HL-60/S4 treated with retinoic acid at 250 ng/mL for 4 days and 3 days (cell line): ENCODE measurements around the gene RHOBTB3.

ENCODE experiments used
- in situ Hi-C: fragments of 300-500 bp; cut with MboI; formaldehyde crosslinking; loops from 2 replicates; pipeline ENCODE4 v1.7.0; 2022; ENCODE audit warnings: low sequenced_read_pairs

The RHOBTB3 gene

DNA sequence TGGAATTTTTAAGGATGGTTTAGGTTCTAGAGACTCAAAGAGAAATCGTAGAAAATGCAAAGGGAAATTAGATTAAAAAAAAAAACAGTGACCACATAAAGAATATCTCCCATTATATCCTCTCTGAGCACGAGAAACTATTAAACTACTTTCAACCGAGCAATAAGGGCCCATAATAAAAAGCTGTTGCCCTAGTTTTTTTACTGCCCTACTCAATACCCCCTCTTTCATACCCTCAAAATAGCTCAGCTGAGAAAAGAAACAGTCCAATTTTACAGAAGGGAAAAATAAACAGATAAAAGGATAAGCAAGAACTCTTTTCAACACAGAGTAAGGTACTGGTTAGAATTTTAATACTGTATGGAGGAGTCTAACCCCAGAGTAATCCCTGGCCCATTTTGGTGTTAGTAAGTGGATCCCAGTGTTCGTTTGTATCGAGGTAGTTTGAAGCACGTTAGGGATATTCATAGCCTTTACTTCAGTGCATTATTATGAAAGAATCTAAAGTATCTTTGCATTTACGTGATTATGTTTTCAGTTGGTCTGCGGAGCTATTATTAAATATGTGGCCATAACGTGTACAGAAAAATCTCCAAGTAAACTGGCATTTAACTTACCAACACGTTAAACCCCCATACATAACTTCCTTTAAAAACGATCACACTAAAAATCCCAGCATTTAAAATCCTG lies 980 bp upstream of the RHOBTB3 start:
- in situ Hi-C loops = no loop called here

DNA sequence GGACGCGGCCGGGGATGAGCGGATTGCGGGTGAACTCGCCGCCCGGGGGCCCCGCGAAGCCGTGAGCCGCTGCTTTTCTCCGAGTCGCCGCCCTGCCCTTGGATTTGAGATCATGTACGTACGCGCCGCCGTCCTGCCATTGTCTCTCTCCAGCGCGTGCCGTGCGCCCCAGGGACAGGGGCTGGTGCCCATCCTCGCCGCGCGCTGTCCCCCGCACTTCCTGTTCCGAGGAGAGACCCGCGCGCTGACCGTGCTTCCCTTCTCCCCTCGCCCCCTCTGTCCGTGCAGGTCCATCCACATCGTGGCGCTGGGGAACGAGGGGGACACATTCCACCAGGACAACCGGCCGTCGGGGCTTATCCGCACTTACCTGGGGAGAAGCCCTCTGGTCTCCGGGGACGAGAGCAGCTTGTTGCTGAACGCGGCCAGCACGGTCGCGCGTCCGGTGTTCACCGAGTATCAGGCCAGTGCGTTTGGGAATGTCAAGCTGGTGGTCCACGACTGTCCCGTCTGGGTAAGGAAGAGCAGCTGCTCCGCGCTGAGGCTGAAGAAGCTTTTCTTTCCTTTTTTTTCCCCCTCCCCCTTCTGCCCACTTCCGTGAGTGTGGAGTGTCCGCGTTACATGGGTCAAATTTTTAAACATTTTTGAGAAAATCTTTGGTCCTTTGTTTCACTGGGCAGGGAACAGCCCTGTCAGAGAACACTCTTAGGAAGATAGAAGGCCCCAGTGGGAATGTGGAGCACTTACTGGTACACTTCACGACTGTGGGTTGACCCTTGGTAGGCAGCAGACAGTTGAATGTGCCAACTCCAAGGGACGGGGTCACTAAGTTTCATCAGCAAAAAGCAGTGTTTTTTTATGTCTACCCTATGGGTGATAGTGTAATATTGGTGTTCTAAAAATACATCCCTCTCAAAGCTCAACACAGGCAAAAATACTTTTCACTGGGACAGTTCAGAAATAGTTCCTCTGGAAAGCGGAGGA lies 727 bp downstream of the RHOBTB3 start:
- in situ Hi-C loops = no loop called here

DNA sequence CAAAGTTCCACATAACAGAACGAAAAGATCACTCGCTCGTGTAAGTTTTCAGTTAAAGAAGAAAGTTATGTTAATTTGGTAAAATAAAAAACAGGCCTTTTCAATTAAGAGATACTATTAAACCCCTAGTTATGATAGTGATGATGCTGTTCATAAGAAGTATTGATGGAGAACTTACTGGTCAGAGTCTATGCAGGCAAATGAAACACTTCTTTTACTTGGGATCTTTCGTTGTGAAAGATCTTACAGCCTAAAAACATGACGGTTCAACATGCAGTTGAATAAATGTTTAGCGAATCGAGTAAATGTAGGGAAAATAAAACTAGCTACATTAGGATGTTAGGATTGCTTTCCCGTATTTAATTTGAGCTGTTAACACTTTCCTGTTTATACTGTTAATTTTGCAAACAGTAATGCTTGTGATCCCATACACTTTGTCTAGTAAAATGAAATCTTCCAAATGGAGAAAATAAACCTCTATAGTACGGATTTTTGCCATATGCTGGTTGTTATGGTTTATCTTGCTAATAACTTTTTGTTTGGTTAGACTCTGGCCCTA lies 2.0 kb downstream of the RHOBTB3 start:
- in situ Hi-C loops = no loop called here

GRCh38 chr5:95734187-95734586 lies 3.1 kb downstream of the RHOBTB3 start:
- in situ Hi-C loops = no loop called here

DNA sequence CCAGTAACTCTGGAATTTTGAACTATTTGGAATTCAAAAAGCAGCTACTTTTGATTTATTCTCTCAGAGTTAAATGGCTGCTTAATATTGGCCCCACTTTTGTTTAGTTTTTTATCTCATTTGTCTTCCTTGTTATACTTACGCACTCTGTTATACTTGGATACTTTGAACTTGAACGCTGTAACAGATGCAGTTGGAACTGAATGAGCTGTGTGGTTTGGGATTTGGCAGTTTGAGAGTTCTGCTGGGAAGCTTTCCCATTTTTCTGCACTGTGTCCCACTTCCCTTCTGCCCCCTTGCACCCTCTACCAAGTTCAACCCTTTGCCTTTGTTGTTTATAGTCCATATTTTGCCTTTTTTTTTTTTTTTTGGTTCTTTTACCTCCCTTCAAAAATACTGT lies 3.8 kb downstream of the RHOBTB3 start:
- in situ Hi-C loops = no loop called here

GRCh38 chr5:95735406-95735805 lies 4.3 kb downstream of the RHOBTB3 start:
- in situ Hi-C loops = no loop called here

GRCh38 chr5:95738072-95738471 lies 6.9 kb downstream of the RHOBTB3 start:
- in situ Hi-C loops = no loop called here

- in situ Hi-C loops = no loop called here
Observed at GRCh38 chr5:95738834-95739233, 7.7 kb downstream of the RHOBTB3 start.

DNA sequence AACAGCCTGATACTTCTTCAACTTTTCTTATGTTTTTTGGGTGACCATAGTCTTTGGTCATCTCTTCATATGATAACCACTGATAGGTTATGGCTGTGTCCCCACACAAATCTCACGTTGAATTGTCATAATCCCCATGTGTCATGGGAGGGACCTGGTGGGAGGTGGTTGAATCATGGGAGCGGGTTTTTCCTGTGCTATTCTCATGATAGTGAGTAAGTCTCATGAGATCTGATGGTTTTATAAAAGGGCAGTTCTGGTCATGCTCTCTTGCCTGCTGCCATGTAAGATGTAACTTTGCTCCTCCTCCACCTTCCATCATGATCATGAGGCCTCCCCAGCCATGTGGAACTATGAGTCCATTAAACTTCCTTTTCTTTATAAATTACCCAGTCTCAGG lies 8.7 kb downstream of the RHOBTB3 start:
- in situ Hi-C loops = no loop called here

DNA sequence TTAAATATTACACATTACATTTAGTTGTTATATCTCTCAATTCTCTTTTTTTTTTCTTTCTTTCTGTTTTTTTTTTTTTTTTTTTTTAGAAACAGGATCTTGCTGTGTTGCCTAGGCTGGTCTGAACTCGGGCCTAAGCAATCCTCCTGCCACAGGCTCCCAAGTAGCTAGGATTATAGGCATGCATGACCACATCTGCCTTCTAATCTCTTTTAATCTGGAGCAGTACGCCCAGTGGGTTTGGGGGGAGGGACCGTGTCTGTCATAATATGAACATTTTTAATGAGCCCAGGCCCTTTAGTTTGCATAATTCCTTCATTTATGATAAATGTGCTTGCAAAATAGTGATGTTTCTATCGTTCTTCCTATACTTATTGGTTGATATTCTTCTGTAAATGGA lies 10.3 kb downstream of the RHOBTB3 start:
- in situ Hi-C loops = no loop called here

- in situ Hi-C loops = no loop called here
Observed at GRCh38 chr5:95743232-95743631, 12.1 kb downstream of the RHOBTB3 start.

DNA sequence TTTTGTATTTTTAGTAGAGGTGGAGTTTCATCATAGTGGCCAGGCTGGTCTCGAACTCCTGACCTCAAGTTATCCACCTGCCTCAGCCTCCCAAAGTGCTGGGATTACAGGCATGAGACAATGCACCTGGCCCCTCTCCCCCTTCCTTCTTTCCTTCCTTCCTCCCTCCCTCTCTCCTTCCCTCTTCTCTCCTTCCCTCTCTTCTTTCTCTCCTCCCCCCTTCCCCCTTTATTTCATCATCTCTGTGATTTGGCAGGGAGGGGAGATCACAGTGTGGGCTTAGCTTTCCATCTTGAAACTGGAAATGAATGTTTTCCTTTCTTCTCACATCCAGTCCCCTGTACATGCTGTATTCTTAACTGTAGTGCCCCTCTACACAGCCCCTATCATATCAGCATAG lies 12.7 kb downstream of the RHOBTB3 start:
- in situ Hi-C loops = no loop called here

DNA sequence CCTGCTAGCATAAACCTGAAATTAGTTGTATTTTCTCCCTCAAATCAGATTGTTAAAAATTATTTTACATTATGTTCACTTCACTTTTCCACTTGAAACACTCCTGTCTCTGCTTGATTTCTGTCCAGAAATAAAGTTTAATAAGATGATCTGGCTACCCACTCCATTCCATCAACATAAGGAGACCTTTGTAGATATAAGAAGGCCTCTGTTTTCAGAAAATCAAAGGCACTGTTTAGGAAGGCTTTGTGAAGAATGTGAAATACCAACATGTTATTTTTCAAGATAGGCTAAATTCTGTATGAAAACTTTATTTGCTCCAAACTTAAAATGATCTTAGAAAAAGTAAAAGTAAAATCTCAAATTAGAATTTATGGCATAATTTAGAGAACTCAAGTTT lies 15.1 kb downstream of the RHOBTB3 start:
- in situ Hi-C loops = no loop called here

GRCh38 chr5:95746722-95747679 lies 15.9 kb downstream of the RHOBTB3 start:
- in situ Hi-C loops = no loop called here

DNA sequence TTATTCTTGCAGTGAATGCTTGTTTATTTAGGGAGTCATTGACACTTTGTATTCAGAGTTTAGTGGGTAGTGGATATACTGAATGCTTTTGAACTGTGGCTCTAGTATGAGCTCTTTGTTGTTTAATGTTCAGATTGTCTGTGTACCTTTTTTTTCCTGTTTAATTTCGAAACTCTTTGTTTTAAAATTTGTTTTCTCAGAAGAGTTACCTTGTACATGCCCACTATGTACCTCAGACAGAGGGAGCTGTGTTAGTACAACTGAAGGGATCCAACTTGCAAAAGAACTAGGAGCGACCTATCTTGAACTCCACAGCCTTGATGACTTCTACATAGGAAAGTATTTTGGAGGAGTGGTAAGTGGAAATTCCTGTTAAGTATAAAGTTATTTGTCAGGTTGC lies 17.0 kb downstream of the RHOBTB3 start:
- in situ Hi-C loops = no loop called here

DNA sequence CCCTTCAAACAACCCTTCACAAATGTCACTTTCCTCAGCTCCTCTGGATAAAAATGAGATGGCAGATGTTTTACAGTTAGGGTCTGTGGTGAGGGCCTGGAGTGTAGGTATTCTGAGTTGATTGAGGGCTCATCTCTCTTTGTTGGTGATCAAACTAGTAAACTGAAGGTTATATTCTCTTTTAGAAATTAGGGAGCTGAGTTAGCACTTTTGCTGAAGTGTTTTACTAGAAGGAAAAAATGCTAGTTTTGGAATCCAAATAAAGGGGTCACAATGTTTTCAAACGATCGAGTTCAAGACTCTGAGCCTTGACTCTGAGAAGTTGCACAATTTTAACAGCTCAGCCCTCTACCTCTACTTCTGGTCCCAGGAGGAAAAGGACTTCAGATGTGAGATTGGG lies 23.4 kb downstream of the RHOBTB3 start:
- in situ Hi-C loops = loop anchor here (25.0 kb wide), 1 partner anchor 92 kb away; no protein-coding TSS in a partner anchor

- in situ Hi-C loops = loop anchor here (25.0 kb wide), 1 partner anchor 97 kb away; no protein-coding TSS in a partner anchor
Observed at GRCh38 chr5:95759005-95759404, 27.9 kb downstream of the RHOBTB3 start.

DNA sequence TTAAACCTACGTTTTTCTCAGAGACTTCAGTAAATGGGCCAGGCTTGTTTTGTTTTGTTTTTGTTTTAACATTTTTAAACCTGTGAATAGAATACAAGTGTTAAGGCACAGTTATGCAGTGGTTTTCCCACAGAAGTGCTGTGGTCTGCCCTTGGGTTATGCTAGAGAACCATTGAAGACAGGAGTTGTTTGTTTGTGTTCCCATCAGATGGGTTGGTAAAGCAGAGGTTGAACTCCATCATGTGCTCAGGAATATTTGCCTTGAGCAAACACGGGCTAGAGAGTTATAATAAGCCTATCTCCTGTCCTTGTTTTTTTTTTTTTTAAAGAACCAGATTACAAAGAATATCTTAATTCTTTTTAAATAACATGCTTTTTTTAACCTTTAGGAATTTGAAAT lies 28.5 kb downstream of the RHOBTB3 start:
- in situ Hi-C loops = loop anchor here (25.0 kb wide), 1 partner anchor 97 kb away; no protein-coding TSS in a partner anchor

DNA sequence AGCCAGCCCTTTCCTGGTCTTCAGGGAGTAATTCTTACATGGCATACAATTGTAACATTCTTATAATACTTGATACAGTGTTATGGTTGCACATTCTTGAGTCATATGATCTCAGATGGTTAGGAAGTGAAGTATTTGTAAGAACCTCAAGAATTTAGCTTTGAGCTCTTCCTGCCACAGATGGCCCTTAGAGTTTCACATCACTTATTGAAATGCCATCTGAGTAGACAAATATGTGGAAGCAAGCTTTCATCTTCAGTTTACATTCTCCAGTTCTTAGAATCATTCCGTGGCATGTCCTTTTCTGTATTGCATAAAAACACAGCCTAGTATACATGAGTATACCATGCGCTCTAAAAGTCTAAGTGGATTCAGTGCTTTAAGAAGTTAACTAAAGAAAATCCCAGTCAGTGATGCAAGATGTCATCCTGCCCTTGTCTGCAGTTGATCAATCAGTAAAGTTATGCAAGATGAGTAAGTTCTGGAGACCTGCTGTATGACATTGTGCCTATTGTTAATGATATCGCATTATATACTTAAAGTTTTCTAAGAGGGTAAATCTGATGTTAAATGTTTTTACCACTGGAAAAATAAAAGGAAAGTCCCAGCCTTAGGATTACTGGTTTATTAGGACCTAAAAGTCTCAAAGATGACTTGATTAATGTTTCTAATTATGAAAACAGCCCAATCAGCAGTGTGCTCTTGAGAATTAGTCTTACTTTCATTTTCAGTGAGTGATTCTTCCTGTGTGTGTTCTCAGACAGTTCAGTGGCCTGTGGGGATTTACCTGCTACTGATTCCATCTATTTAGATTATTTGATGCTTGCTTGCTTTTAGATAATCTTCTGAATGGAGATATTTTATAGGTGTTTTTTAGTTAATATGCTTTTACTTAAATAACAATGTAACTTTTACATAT lies 29.4 kb downstream of the RHOBTB3 start:
- in situ Hi-C loops = loop anchor here (25.0 kb wide), 1 partner anchor 98 kb away; no protein-coding TSS in a partner anchor
